HG03571 (cell line): ENCODE results near the gene ETFA.

ENCODE experiments used
- ATAC-seq: cut with Tn5 transposase; IDR thresholded peaks from one replicate; pipeline ENCODE4 v1.9.1; 2021; ENCODE audit not compliant: unreplicated experiment

Gene ETFA

DNA sequence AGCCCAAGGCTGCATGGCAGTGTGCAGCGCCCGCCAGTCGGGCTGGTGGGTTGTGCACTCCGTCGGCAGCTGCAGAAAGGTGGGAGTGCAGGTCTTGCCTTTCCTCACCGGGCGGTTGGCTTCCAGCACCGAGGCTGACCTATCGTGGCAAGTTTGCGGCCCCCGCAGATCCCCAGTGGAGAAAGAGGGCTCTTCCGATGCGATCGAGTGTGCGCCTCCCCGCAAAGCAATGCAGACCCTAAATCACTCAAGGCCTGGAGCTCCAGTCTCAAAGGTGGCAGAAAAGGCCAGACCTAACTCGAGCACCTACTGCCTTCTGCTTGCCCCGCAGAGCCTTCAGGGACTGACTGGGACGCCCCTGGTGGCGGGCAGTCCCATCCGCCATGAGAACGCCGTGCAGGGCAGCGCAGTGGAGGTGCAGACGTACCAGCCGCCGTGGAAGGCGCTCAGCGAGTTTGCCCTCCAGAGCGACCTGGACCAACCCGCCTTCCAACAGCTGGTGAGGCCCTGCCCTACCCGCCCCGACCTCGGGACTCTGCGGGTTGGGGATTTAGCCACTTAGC is 29.6 kb upstream of the ETFA start:
- no peak for ATAC-seq

DNA sequence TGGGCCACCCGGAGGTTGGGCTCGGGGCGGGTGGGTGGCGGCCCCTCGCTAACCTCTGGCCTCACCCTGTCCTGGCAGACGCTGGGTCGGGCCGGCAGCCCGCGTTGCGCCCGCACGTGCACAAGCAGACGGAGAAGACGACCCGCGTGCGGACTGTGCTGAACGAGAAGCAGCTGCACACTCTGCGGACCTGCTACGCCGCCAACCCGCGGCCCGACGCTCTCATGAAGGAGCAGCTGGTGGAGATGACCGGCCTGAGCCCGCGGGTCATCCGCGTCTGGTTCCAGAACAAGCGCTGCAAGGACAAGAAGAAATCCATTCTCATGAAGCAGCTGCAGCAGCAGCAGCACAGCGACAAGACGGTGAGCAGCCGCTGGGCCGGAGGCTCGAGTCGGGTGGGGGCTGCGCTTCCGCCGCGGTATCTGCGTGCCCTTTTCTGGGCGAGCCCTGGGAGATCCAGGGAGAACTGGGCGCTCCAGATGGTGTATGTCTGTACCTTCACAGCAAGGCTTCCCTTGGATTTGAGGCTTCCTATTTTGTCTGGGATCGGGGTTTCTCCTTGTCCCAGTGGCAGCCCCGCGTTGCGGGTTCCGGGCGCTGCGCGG is 29.0 kb upstream of the ETFA start:
- no peak for ATAC-seq

DNA sequence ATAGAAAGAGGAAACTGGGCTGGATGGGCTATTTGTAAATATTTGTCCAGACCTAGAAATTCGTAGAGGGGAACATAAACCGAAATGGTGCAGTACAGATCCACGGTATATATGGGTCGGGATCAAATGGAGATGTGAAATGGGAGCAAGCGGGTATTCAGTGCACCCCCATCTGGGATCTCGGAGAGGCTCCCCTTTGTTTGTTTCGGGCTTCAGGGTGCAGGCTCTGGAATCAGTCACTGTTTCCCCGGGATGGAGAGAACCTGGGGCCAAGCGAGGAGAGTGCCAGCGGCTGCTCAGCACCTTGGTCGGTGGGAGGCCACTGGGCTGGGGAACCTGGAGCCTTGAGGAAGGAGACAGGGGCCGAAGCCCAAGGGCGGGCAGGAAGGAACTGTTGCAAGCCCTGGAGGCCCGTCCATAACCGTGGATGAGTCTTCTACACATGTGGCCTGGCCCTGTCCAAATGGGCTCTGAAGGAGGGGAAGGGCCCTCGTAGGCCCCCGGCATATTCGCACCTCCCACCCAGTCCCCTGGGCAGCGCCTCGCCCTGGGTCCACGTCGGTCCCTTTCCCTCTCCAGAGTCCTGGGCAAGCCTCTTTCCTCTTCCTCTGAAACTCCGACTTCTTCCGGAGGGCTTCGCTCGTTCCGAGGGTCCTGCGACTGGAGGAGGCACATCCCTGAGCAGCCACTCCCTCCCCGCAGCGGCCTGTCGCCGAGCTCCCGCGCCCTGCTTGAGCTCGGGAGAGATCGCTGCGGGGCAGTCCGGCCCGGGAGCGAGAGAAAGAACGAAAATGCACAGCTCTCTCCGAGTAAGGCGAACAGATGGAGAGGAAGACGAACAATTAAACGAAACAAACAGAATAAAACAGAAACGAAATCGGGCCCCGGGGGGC is 28.3 kb upstream of the ETFA start:
- ATAC-seq = no peak

DNA sequence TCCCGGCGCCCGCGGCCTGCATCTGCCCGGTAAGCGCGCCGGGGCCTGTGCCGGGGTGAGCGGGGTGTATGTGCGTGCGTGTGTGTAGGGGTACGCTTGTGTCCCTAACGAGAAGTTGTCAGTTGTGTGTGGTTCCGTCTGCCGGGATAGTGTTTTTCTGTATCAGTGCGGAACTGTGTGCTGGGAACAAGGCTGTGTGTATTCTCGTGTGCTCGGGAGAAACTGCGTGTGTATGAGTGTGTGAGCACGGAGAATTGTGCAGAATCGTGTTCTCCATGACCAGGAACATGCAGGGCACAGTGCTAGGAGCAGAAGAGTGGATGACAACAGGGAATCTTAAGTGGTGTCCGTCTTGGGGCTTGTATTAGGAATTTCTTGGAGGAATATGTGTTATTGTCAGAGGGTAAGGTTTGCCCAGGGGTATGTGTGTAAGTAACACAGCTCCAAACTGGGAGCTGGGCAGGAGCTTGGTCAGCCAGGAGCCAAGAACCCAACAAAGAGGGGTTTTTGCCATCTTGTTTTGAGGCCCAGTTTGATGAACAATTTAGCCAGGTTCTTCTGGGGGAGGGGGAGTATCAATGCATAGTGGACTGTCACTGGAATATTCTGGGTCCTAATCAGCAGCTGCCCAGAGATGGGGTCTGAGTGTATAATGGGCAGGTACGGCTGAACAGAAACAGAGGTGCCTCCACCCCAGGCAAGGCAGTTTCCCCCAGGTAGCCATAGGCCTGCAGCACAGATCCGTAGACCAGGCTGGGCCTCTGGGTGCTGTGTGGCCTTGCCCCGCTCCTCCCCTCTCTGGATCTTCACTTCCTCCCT is 27.4 kb upstream of the ETFA start:
- no peak for ATAC-seq

DNA sequence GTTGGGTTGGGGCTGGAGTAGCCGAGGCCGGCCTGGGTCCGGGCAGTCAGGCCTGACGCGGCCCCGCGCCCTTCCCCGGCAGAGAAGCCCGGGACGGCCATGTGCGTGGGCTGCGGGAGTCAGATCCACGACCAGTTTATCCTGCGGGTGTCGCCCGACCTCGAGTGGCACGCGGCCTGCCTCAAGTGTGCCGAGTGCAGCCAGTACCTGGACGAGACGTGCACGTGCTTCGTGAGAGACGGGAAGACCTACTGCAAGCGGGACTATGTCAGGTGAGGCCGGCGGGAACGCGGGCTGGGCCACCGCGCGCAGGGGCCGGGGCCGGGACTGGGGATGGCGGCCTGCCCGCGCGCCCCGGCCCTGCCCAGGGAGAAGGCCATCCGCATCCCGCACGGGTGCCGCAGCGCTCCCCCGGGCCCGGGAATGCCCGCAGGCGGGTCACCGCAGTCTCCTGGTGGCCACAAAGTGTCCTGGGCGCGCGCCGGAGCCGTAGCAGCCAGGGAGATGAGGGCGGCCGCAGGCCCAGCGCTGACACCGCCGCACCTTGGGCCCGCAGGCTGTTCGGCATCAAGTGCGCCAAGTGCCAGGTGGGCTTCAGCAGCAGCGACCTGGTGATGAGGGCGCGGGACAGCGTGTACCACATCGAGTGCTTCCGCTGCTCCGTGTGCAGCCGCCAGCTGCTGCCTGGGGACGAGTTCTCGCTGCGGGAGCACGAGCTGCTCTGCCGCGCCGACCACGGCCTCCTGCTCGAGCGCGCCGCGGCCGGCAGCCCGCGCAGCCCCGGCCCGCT is 26.6 kb upstream of the ETFA start:
- ATAC-seq = no peak

DNA sequence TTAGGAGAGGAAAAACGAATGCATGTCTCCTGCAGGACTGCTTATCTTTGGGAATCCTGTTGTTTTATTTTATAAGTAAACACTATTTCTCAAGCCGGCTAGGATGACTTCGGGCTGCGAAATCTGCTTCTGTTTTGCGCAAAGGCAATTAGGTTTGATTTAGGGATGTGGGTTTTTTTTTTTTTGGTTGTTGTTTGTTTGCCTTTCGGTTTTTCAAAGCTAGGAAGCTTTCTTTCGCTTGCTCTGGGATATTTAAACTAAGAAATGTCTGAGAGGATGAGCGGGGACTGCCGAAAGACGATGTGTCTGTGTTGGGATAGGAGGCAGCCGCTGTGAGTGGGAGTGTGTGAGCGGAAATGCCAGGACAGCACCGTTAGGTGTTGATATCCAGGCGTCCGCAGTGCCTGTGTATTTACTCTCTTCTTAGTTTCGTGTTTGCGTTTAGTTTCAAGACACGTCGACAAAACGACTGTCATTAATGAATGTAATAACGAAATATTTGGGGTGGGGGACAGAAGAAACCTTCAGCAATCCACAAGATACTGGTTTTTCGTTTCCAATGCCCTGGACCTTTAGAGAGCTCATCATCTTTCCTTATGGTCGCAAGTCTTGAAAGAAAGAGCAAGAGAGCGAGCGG is 25.9 kb upstream of the ETFA start:
- ATAC-seq = no peak

DNA sequence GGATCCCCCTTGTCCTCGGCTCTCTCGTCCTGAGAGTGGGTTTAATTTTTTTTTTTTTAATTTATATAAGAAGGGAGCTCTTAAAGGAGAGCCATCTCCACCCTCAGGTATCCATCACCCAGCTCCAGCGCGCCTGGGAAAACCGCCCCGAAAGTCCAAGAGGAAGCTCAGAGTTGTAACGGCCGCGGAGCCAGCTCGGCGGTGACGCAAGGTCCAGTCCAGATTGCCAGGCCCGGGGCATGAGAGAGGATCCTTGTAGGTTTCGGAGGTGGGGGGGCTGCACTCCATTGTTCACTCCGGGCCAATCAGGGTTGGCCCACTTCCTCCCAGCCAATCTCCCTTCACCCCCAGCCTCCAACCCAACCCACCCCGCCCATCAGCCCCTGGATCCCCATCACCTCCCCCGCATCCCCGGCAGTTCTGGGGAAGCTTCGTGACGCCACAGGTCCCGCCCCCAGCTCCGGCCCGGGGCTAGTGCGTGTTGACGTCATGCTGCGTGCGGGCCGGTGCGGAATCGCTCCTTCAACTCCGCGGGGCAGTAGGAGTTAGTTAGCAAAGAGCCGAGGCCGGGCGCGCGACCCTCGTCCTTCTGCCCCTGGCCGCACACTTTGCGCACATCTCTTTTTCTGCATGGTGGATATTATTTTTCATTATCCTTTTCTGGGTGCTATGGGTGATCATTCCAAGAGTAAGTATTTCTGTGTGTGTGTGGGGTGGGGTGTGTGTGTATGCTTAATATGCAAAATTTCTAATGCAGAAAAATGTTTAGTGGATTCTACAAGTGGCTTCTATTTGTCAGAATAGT is 25.2 kb upstream of the ETFA start, which contains the start of gene ISL2:
Gene ISL2 (plus strand): TSS at position 520 of the 805 bp plus-strand sequence. CDS start 111 bp downstream, at position 631.
- peak; percentile 46 for ATAC-seq

DNA sequence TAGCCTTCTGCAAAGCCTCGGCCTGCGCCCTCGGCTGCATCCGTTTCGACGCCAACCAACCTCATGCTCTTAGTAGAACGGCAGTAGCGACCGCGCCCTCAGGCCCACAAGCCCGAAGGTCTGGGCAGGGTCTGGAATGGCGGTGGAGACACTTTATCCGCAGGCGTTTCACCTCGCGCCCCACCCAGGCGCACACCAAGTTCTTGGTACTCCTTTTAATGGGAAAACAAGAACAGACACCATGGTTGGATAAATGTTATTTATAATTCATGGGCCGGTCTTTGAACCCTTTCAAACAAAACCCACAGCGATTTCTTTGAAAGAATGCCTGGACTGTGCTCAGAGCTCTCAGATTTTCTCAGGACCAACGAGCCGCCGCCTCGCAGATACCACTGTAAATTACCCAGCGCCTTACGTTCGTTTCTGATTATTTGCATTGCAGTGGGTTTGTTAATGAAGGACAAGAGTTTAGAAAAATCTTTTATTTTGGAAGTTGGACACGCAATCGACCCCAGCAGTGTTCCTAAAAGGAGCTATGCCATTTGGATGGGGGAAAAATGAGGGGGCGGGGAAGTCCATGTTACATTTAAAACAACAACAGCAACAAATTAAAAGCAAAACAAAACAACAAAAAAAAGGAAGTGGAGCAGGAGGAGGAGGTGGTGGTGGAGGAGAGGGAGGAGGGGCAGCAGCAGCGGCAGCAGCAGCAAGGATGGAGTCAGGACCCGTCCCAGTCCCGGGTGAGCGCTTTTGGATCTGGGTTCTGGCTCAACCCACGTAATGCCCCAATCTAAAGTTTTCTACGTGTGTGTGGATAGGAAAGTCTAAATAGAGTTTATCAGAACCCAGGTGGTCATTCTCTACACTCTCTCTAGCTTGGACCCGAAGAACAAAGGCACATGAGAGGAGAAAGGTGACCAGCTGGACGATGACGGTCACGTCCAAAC is 24.3 kb upstream of the ETFA start:
- no peak for ATAC-seq

DNA sequence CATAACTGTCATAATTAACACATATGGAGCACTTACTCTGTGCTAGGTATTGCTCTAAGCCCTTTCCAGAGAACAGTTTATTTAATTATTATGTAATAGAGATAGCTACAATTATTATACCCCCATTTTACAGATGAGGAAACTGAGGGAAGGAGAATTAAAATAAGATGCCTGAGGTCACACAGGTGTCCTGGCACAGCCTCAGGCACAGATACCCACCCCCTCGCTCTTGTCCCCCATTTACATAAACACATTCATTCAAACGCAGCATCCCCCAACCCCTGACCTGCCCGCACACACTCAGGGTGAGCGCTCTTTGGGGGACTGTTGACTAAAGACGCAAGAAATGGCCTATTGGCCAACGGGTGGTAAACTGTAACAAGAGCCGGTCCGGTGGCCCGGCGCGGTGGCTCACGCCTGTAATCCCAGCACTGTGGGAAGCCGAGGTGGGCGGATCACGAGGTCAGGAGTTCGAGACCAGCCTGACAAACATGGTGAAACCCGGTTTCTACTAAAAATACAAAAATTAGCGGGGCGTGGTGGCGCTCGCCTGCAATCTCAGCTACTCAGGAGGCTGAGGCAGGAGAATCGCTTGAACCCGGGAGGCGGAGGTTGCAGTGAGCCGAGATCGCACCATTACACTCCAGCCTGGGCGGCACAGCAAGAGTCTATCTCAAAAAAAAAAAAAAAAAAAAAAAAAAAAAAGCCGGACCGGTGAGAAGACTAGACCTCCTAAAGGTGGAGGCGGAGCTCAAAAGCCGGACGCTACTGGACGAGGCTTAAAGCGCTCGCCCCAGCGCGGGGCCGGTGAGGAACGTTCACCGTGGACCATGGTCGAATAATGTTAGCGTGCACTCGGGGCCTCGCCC is 23.4 kb upstream of the ETFA start:
- no peak for ATAC-seq

DNA sequence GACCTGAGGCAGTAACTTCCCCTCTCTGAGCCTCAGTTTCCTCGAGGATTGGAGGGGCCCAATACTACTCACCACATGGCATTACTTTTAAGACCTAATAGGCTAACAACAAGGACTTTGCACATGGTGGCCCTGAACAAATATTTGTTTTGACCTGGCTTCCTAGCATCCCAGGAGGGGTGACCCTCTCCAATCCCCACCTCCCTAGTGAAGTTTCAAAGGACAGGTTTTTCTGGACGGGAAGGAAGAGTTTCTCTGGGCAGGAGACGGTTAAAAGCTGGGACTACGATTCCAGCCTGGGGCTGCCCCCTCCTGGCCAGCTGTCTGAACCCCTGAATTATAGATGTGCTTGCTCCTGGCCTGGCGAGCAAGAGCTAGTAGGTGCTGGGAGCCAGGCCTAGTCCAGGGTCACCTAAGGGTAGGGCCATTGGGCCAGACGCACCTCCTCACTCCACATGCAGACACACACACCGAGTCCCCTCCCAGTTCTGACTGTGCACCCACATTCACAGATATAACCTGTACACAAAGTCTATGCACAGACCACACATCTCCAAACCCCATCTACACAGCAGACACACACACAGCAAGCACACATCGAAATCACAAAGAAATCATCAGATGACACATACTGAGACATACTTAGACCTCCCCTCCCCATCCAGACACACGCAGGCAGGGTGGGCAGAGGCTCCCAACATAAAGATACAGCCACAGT is 22.6 kb upstream of the ETFA start:
- ATAC-seq = no peak

DNA sequence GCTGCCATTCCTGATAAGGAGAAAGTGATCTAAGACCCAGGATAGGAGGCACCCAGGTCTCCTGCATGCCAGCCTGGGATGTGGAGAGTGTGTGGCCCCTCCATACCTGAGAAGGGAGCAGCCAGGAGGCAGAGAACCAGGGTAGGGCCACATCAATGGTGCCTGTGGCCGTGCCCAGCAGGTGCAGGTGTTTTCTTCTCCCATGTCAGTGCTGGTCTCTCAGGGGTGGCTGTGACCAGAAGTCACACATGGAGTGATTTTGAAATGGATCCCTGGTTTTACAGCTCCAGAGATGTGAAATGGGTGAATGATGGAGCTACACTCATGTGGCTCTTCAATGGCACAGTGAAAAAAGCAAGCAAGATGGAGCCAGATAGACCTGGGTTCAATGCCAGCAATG is 22.0 kb upstream of the ETFA start:
- ATAC-seq = no peak

DNA sequence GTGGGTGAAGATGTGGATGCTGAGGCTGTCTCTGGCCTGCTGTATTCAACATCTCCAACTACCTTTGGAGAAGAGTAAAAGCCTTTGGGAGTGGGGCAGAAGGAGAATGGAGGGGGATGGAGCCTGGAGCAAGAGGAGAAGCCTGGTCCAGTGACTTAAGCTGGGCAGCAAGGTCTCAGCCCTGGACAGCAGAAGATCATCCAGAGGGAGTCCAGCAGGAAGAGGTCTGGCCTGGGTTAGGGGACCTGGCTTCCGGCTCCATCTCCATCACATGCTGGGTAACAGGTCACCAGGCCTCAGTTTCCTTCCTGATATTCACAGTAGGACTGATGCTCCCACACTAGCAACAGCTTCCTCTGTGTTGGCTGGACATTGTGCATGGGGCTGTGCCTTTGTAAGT is 21.5 kb upstream of the ETFA start:
- no peak for ATAC-seq

DNA sequence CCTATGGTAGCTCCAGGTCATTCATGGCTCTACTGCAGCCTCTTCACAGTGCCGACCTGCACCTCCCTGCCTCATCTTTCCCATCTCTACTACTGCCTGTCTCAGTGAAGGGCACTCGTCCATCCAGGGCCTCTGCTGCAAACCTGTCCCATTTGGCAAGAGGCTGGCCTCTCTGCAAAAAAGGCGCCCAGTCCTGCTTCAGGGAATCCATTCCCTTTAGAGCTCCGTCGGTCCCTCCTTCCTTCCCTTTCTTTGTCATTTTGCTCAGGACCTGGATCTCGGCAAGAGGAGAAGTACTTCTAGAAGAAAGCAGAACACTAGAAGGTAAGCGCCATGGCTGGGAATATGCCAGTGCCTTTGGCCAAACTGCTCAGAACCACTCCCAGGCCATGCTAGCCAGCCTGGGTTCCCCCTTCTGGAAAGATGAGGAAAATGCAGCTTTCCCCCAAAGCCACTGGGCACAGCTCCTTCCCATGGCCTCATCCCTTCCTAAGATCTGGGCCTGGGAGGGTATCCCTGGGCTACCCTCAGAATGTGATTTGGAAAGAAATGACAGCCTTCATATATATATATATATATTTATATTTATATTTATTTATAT is 18.9 kb upstream of the ETFA start:
- no peak for ATAC-seq

DNA sequence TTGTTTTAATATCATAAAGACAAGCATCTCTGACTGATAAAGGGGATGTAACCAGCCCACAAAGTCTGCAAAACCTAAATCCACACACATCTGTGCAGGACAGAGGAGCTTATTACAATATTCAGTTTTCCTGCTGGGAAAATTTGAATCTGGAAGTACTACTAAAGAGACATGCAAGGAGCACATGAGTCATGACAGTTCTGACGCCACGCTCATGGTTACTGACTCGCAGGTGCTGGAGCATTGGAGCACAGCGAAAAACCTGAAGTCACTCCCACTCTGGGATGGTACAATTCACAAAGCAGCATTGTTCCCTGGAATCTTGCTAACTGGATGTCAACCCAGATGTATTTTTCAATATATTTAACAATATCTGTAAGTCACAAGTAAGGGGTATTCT is 17.7 kb upstream of the ETFA start:
- ATAC-seq = no peak

DNA sequence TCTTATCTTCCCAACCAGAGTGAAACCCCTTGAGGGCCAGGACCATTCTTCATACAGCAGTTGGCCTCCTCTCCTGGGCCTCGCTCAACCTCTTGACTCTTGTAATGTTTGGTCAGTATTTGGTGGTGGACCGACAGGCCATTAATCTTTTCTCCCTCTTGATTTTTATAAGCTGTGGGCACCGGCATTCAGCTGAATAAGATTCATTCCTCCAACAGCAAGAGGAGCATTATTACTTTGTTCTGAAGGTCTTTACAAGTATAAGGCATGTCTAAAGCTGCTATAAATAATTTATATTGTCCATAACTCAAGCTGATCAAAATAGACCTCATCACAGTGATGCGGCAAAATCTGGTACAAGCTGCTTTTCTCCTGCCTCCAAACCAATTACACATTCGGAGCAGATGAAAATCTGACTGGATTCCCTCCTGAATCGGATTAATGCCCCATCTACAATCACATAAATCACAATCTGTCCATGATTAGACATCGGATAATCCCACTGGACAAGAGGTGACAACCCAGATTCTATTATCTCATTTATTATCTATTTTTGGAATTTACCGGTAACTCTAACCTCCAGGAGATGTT is 16.9 kb upstream of the ETFA start:
- no peak for ATAC-seq
